Astrocyte (in vitro differentiated cells and primary cell): Measurements from ENCODE around the gene SUN2. TPM values are rescaled to one million over a fixed set of nuclear protein-coding genes. Genes with fewer than 3 reads are reported as not detected.
A peak's percentile ranks its signal among the peaks of the same experiment; 100 is the strongest.

Experiments used
- DNase-seq: peaks from one replicate; pipeline ENCODE4 v3.0.0-alpha.2; 2010; ENCODE audit warnings: low read depth
- FAIRE-seq: peaks from 2 replicates; lab custom pipeline; 2011; peaks lifted over from hg19 to GRCh38; lab: Jason Lieb, UNC
- H2AFZ ChIP-seq: 2 replicates; pipeline ENCODE4 v1.6.0; 2012; ENCODE audit warnings: low read depth, low read length, inconsistent platforms
- H3K27ac ChIP-seq: 2 replicates; pipeline ENCODE4 v1.5.1; 2011; ENCODE audit warnings: low read depth, low read length, inconsistent platforms
- H3K27me3 ChIP-seq: 2 replicates; pipeline ENCODE4 v1.6.0; 2011; ENCODE audit warnings: low read length, inconsistent platforms; ENCODE audit not compliant: insufficient read depth
- H3K36me3 ChIP-seq: 2 replicates; pipeline ENCODE4 v1.5.1; 2011; ENCODE audit warnings: low read length, inconsistent platforms; ENCODE audit not compliant: insufficient read depth
- H3K4me1 ChIP-seq: 2 replicates; pipeline ENCODE4 v1.5.1; 2011; ENCODE audit warnings: low read length, inconsistent platforms; ENCODE audit not compliant: insufficient read depth
- H3K4me2 ChIP-seq: 2 replicates; pipeline ENCODE4 v1.6.0; 2012; ENCODE audit warnings: low read length, inconsistent platforms
- H3K4me3 ChIP-seq: 2 replicates; pipeline ENCODE4 v1.5.1; 2011; ENCODE audit warnings: low read depth, mild to moderate bottlenecking, low read length, inconsistent platforms; ENCODE audit not compliant: insufficient read depth
- H3K79me2 ChIP-seq: 2 replicates; pipeline ENCODE4 v1.6.0; 2012; ENCODE audit warnings: mild to moderate bottlenecking, low read length, inconsistent platforms; ENCODE audit not compliant: insufficient read depth
- H3K9ac ChIP-seq: 2 replicates; pipeline ENCODE4 v1.6.0; 2012; ENCODE audit warnings: mild to moderate bottlenecking, low read length, inconsistent platforms
- H3K9me3 ChIP-seq: 2 replicates; pipeline ENCODE4 v1.5.1; 2012; ENCODE audit warnings: low read depth, mild to moderate bottlenecking, low read length, inconsistent platforms; ENCODE audit not compliant: insufficient read depth
- H4K20me1 ChIP-seq: 2 replicates; pipeline ENCODE4 v1.6.0; 2012; ENCODE audit warnings: low read length, inconsistent platforms; ENCODE audit not compliant: insufficient read depth
- H3K27ac Mint-ChIP-seq: one replicate; pipeline ENCODE4 v1.8.0; 2021; ENCODE audit warnings: mild to moderate bottlenecking, mixed read lengths; ENCODE audit not compliant: unreplicated experiment
- H3K27me3 Mint-ChIP-seq: one replicate; pipeline ENCODE4 v1.8.0; 2021; ENCODE audit warnings: low read depth, mixed read lengths; ENCODE audit not compliant: unreplicated experiment
- H3K36me3 Mint-ChIP-seq: one replicate; pipeline ENCODE4 v1.8.0; 2021; ENCODE audit warnings: low read depth, mixed read lengths; ENCODE audit not compliant: unreplicated experiment
- H3K4me1 Mint-ChIP-seq: one replicate; pipeline ENCODE4 v1.8.0; 2021; ENCODE audit warnings: low read depth, mixed read lengths; ENCODE audit not compliant: unreplicated experiment
- H3K4me3 Mint-ChIP-seq: one replicate; pipeline ENCODE4 v1.8.0; 2021; ENCODE audit warnings: mild to moderate bottlenecking, moderate library complexity, mixed read lengths; ENCODE audit not compliant: unreplicated experiment
- H3K9me3 Mint-ChIP-seq: one replicate; pipeline ENCODE4 v1.8.0; 2021; ENCODE audit warnings: mild to moderate bottlenecking, mixed read lengths; ENCODE audit not compliant: unreplicated experiment
- EZH2 ChIP-seq: IDR thresholded peaks from 2 replicates; pipeline ENCODE4 v1.6.1; 2012; ENCODE audit warnings: mild to moderate bottlenecking, low read length, inconsistent platforms; ENCODE audit not compliant: insufficient read depth
- total RNA-seq: library from RNA; stranded (reverse); gene quantifications from 2 replicates; pipeline ENCODE4 v1.2.1, GENCODE V29; 2021
- TF ChIP-seq, protein P1 (sequence below): IDR thresholded peaks from 2 replicates; pipeline ENCODE4 v1.5.1; 2011; ENCODE audit warnings: low read depth, mild to moderate bottlenecking, inconsistent platforms, low read length, moderate library complexity; ENCODE audit not compliant: insufficient read depth

SUN2 gene
- total RNA-seq, 1 donor from 2014 or later, result 46.5 TPM

DNA sequence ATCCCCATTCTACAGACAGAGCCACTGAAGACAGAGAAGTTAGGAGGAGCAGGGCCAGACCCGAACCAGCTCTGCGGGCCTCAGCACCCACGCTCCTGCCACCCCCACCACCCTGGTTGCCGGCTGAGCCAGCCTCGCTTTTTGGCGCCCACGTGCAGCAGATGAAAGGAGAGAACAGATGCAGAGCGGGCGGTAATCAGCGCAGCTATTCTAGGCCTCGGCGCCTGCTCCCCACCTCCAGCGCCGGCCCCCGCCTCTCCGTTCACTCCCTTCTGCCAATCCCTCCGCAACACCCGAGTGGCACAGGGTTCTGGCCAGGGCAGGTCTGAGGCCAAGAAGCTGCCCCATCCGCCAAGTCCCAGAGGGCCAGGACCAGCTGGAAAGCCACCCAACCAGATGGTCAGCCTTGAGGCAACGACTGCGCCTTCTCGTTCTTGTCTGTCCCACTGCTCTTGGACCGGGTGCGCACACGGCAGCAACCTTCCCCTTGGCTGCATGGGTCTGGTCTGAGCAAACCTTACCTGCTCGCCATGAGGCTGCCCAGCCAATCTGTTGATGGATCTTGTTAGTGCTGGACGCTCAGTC lies 21.4 kb upstream of the SUN2 start:
- no peak overlapping the region for H3K4me3 ChIP-seq
- no peaks in the 10 kb centered on the region for H3K36me3 ChIP-seq
- H3K9me3 ChIP-seq, result no peaks in the 10 kb centered on the region
- no peak overlapping the region for H3K9ac ChIP-seq
- H3K4me3 Mint-ChIP-seq, result no peak overlapping the region
- H3K4me2 ChIP-seq, result no peak overlapping the region
- no peak for FAIRE-seq
- TF ChIP-seq, protein P1, sequence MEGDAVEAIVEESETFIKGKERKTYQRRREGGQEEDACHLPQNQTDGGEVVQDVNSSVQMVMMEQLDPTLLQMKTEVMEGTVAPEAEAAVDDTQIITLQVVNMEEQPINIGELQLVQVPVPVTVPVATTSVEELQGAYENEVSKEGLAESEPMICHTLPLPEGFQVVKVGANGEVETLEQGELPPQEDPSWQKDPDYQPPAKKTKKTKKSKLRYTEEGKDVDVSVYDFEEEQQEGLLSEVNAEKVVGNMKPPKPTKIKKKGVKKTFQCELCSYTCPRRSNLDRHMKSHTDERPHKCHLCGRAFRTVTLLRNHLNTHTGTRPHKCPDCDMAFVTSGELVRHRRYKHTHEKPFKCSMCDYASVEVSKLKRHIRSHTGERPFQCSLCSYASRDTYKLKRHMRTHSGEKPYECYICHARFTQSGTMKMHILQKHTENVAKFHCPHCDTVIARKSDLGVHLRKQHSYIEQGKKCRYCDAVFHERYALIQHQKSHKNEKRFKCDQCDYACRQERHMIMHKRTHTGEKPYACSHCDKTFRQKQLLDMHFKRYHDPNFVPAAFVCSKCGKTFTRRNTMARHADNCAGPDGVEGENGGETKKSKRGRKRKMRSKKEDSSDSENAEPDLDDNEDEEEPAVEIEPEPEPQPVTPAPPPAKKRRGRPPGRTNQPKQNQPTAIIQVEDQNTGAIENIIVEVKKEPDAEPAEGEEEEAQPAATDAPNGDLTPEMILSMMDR, result no peak
- no peak for TF ChIP-seq EZH2
- peaks cover 6% of the 10 kb centered on the region for H3K27me3 Mint-ChIP-seq
- no peaks in the 10 kb centered on the region for H3K9me3 Mint-ChIP-seq
- peaks cover 9% of the 10 kb centered on the region for H3K36me3 Mint-ChIP-seq
- H3K27ac Mint-ChIP-seq, result no peak overlapping the region
- H3K27me3 ChIP-seq, result no peaks in the 10 kb centered on the region
- H2AFZ ChIP-seq, result no peak overlapping the region
- no peak for DNase-seq
- no peak overlapping the region for H3K27ac ChIP-seq
- H3K79me2 ChIP-seq, result no peaks in the 10 kb centered on the region
- no peaks in the 10 kb centered on the region for H4K20me1 ChIP-seq
- no peaks in the 10 kb centered on the region for H3K4me1 Mint-ChIP-seq
- H3K4me1 ChIP-seq, result no peaks in the 10 kb centered on the region

DNA sequence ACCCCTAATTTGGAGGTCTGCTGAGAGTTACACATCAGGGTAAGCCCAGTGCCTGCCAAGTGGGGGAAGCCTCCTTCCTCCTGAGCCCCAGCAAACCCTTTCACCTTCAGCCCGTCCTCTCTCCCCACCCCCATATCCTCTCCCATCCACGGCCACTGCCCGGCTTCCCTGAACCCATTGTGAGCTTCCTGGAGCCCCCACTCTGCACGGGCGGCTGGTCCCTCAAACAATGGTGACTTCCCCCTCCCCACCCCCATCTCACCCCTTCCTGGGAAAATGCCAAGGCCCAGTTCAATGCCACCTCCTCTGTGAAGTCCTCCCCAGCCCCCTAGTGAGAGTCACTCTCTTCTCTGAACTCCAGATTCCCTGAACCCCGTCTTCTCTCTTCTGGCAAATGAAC lies 20.3 kb upstream of the SUN2 start:
- TF ChIP-seq, protein P1, result no peak
- no peak for TF ChIP-seq EZH2
- Mint-ChIP-seq H3K4me1 (no peaks in the 10 kb centered on the region), H3K36me3 (peaks cover 9% of the 10 kb centered on the region), H3K4me3 (no peak overlapping the region), H3K27me3 (peaks cover 14% of the 10 kb centered on the region), H3K9me3 (no peaks in the 10 kb centered on the region), H3K27ac (peak overlapping the region; percentile 84)
- no peak overlapping the region for H3K27ac ChIP-seq
- DNase-seq (no peak), FAIRE-seq (no peak)
- no peak overlapping the region for H2AFZ ChIP-seq
- H3K79me2 ChIP-seq, result no peaks in the 10 kb centered on the region
- H3K4me3 ChIP-seq, result no peak overlapping the region
- no peaks in the 10 kb centered on the region for H3K9me3 ChIP-seq
- no peak overlapping the region for H3K4me2 ChIP-seq
- H3K4me1 ChIP-seq, result no peaks in the 10 kb centered on the region
- H4K20me1 ChIP-seq, result no peaks in the 10 kb centered on the region
- no peak overlapping the region for H3K9ac ChIP-seq
- no peaks in the 10 kb centered on the region for H3K27me3 ChIP-seq
- no peaks in the 10 kb centered on the region for H3K36me3 ChIP-seq

DNA sequence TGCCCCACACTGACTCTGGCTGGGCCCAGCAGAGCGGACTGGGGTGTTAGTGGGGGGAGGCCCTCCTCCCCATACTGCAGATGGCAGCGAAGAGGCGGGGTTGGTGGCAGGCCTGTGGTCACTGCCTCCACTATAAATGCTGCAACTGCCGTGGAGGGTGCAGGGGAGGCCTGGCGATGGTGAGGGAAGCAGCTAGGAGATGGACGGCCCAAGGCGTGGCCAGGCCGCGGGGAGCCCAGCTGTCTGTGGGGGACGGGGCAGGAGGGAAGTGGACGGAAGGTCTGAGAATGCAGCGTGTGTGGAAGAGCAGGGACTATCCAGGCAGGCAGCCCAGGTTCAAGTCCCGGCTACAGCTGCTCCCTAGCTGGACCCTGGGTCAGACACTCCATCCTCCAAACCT lies 19.9 kb upstream of the SUN2 start:
- Mint-ChIP-seq H3K27ac (no peak overlapping the region), H3K4me3 (no peak overlapping the region), H3K27me3 (peaks cover 16% of the 10 kb centered on the region), H3K4me1 (no peaks in the 10 kb centered on the region), H3K36me3 (peaks cover 9% of the 10 kb centered on the region), H3K9me3 (no peaks in the 10 kb centered on the region)
- Histone ChIP-seq H4K20me1 (no peaks in the 10 kb centered on the region), H2AFZ (no peak overlapping the region), H3K4me3 (no peak overlapping the region), H3K27me3 (no peaks in the 10 kb centered on the region), H3K79me2 (no peaks in the 10 kb centered on the region), H3K27ac (no peak overlapping the region), H3K9ac (no peak overlapping the region), H3K36me3 (no peaks in the 10 kb centered on the region), H3K9me3 (no peaks in the 10 kb centered on the region), H3K4me2 (no peak overlapping the region), H3K4me1 (no peaks in the 10 kb centered on the region)
- FAIRE-seq (no peak), DNase-seq (no peak)
- no peak for TF ChIP-seq EZH2
- TF ChIP-seq, protein P1, result no peak
